Measurements from ENCODE around the gene AGPS.

- no peak for TF ChIP-seq EZH2 (IDR thresholded peaks at IDR 0.05; ENCODE audit: insufficient read depth, poor library complexity, severe bottlenecking)
- TF ChIP-seq EZH2phosphoT487 (IDR thresholded peaks at IDR 0.05; ENCODE audit: insufficient read depth, low read depth): no peak
Measured at GRCh38 chr2:177556153-177556552, 163.6 kb downstream of the AGPS start.

Data from GM23248 (cell line).